DOHH2 (cell line): ENCODE measurements around the gene POLR3K.
"Not testable (repeated sequence)": the region's sequence is repeated elsewhere in the genome, so short reads cannot be mapped to it uniquely, and the experiment has no call there.

Source experiments
- CTCF ChIP-seq: fragments of 200-600 bp; sonication (generic); IDR thresholded peaks from one replicate; pipeline ENCODE4 v1.5.1; 2014; ENCODE audit warnings: antibody characterized with exemption, mild to moderate bottlenecking, low read depth, low read length; ENCODE audit not compliant: poor library complexity, severe bottlenecking
- EZH2phosphoT487 ChIP-seq: fragments of 200-600 bp; sonication (generic); IDR thresholded peaks from 2 replicates; pipeline ENCODE4 v1.6.1; 2017; ENCODE audit warnings: borderline replicate concordance, mild to moderate bottlenecking, antibody characterized with exemption, low read length, moderate library complexity, mixed read lengths

- TF ChIP-seq EZH2phosphoT487, CTCF: not testable (repeated sequence)
Observed at GRCh38 chr16:33154-33876, 20.1 kb downstream of the POLR3K start.
